Liver (tissue), 9 donors: Measurements from ENCODE around the gene BNC2. TPM values are rescaled to one million over a fixed set of nuclear protein-coding genes. Genes with fewer than 3 reads are reported as not detected.

ENCODE experiments used
- DNase-seq: peaks from one replicate; pipeline ENCODE4 v3.0.0-alpha.2; 2017; ENCODE audit warnings: low spot score
- H3K27ac ChIP-seq, 2 donors: one replicate each; pipeline ENCODE4 v1.7.0; 2013; ENCODE audit warnings: inconsistent platforms in 2 of 2, low read length in 2 of 2, control low read depth in 1 of 2, low read depth in 1 of 2, mild to moderate bottlenecking in 1 of 2
- H3K27me3 ChIP-seq, 4 donors: one replicate each; pipeline versions ENCODE4 v1.6.1 to v1.7.0; 2013; ENCODE audit warnings: low read length in 3 of 4, inconsistent platforms in 1 of 4, mild to moderate bottlenecking in 1 of 4, moderate library complexity in 1 of 4; ENCODE audit not compliant: control insufficient read depth in 4 of 4, insufficient read depth in 4 of 4
- H3K36me3 ChIP-seq, 4 donors: one replicate each; pipeline versions ENCODE4 v1.6.1 to v1.7.0; 2013; ENCODE audit warnings: low read length in 3 of 4, mild to moderate bottlenecking in 3 of 4, low read depth in 1 of 4, moderate library complexity in 1 of 4; ENCODE audit not compliant: control insufficient read depth in 4 of 4, insufficient read depth in 3 of 4
- H3K4me1 ChIP-seq, 4 donors: one replicate each; pipeline versions ENCODE4 v1.6.1 to v1.7.0; 2013; ENCODE audit warnings: low read length in 3 of 4, mild to moderate bottlenecking in 3 of 4, moderate library complexity in 1 of 4; ENCODE audit not compliant: control insufficient read depth in 4 of 4, insufficient read depth in 4 of 4
- H3K4me3 ChIP-seq, 3 donors: one replicate each; pipeline versions ENCODE4 v1.6.1 to v1.7.0; 2013; ENCODE audit warnings: low read length in 3 of 3, control low read depth in 1 of 3, low read depth in 1 of 3, mild to moderate bottlenecking in 1 of 3
- H3K9ac ChIP-seq, 2 donors: one replicate each; pipeline ENCODE4 v1.7.0; 2013; ENCODE audit warnings: low read length in 2 of 2, mild to moderate bottlenecking in 2 of 2, moderate library complexity in 2 of 2, control low read depth in 1 of 2, low read depth in 1 of 2
- H3K9me3 ChIP-seq, 4 donors: one replicate each; pipeline versions ENCODE4 v1.6.1 to v1.7.0; 2013; ENCODE audit warnings: low read length in 3 of 4; ENCODE audit not compliant: control insufficient read depth in 4 of 4
- ATF3 ChIP-seq: IDR thresholded peaks from 2 replicates; pipeline ENCODE4 v1.6.1; 2016; ENCODE audit warnings: antibody characterized with exemption
- EGR1 ChIP-seq, 2 donors: IDR thresholded peaks; 2 replicates each; pipeline ENCODE4 v1.6.1; 2016 to 2018; ENCODE audit warnings: antibody characterized with exemption in 2 of 2, low read depth in 2 of 2
- FOXA1 ChIP-seq: IDR thresholded peaks from 2 replicates; pipeline ENCODE4 v1.6.1; 2016; ENCODE audit warnings: antibody characterized with exemption
- FOXA2 ChIP-seq: IDR thresholded peaks from 2 replicates; pipeline ENCODE4 v1.6.1; 2016; ENCODE audit warnings: antibody characterized with exemption
- GABPA ChIP-seq, 2 donors: IDR thresholded peaks in 1 of 2; conservative IDR thresholded peaks in 1 of 2; 2 replicates each; pipeline ENCODE4 v1.6.1; 2016; ENCODE audit warnings: antibody characterized with exemption in 2 of 2, mild to moderate bottlenecking in 1 of 2, moderate library complexity in 1 of 2
- HNF4A ChIP-seq, 2 donors: conservative IDR thresholded peaks; 2 replicates each; pipeline ENCODE4 v1.6.1; 2016; ENCODE audit warnings: antibody characterized with exemption in 2 of 2, mild to moderate bottlenecking in 2 of 2
- HNF4G ChIP-seq: IDR thresholded peaks from 2 replicates; pipeline ENCODE4 v1.6.1; 2016; ENCODE audit warnings: antibody characterized with exemption
- JUND ChIP-seq, 2 donors: IDR thresholded peaks; 2 replicates each; pipeline ENCODE4 v1.6.1; 2016; ENCODE audit warnings: antibody characterized with exemption in 2 of 2
- MAX ChIP-seq: IDR thresholded peaks from 2 replicates; pipeline ENCODE4 v1.6.1; 2016; ENCODE audit warnings: antibody characterized with exemption
- NR2F2 ChIP-seq: IDR thresholded peaks from 2 replicates; pipeline ENCODE4 v1.6.1; 2016; ENCODE audit warnings: antibody characterized with exemption
- RAD21 ChIP-seq, 2 donors: IDR thresholded peaks; 2 replicates each; pipeline ENCODE4 v1.6.1; 2016; ENCODE audit warnings: antibody characterized with exemption in 2 of 2, mild to moderate bottlenecking in 2 of 2
- RXRA ChIP-seq, 2 donors: IDR thresholded peaks; 2 replicates each; pipeline ENCODE4 v1.6.1; 2017 to 2018; ENCODE audit warnings: antibody characterized with exemption in 2 of 2, mild to moderate bottlenecking in 1 of 2
- SP1 ChIP-seq: IDR thresholded peaks from 2 replicates; pipeline ENCODE4 v1.6.1; 2018; ENCODE audit warnings: antibody characterized with exemption, mild to moderate bottlenecking
- TAF1 ChIP-seq: conservative IDR thresholded peaks from 2 replicates; pipeline ENCODE4 v1.6.1; 2016; ENCODE audit warnings: antibody characterized with exemption, mild to moderate bottlenecking
- YY1 ChIP-seq: IDR thresholded peaks from 2 replicates; pipeline ENCODE4 v1.6.1; 2016; ENCODE audit warnings: antibody characterized with exemption, mild to moderate bottlenecking
- ZBTB33 ChIP-seq: IDR thresholded peaks from 2 replicates; pipeline ENCODE4 v1.6.1; 2016; ENCODE audit warnings: antibody characterized with exemption
- WGBS: extraction: QIAGEN DNeasy Blood & Tissue Kit; methylation state at CpG from one replicate; pipeline ENCODE4 v1.1.7; 2013; 5-methylcytosine and 5-hydroxymethylcytosine counted together
- polyA plus RNA-seq, 2 donors: library from polyadenylated mRNA; stranded (reverse) in 1 of 2; unstranded in 1 of 2; fragments of 200-250 nt in 1 of 2; fragments of >200 nt in 1 of 2; fragmentation: Nextera tagmentation in 1 of 2; extraction: Ambion mirVana in 1 of 2; gene quantifications; one replicate each; pipeline versions ENCODE4 v1.2.1 to v1.2.3, GENCODE V29; 2013 to 2015
- total RNA-seq, 2 donors: library from RNA; depleted of rRNA; stranded (reverse); fragments of >200 nt; gene quantifications; one replicate each; pipeline ENCODE4 v1.2.3, GENCODE V29; 2014
- TF ChIP-seq, protein P1 (sequence below): fragments of 150-350 bp; IDR thresholded peaks from 2 replicates; pipeline ENCODE4 v1.5.1; 2017; ENCODE audit warnings: improper control_type of control experiment, low read depth, low read length; ENCODE audit not compliant: missing input control
- TF ChIP-seq, protein P2 (sequence below): IDR thresholded peaks from 2 replicates; pipeline ENCODE4 v1.6.1; 2016; ENCODE audit warnings: antibody characterized with exemption, mild to moderate bottlenecking
- donor health status: healthy.
- donor health status: healthy.
- donor health status: healthy.
- donor health status: healthy.
- donor health status: healthy.

BNC2 gene
- total and polyA plus RNA-seq, 4 donors = 0.07 to 0.67 (median 0.08) TPM

- 93% methylated on average over 2 of the region's 2 CpGs for WGBS
- H3K36me3 ChIP-seq = no peaks in the 10 kb centered on the region
- H3K27ac ChIP-seq = no peak overlapping the region
- no peaks in the 10 kb centered on the region for H3K9me3 ChIP-seq
- no peaks in the 10 kb centered on the region for H3K4me1 ChIP-seq
- no peak overlapping the region for H3K9ac ChIP-seq
- no peak for DNase-seq
- no peaks in the 10 kb centered on the region for H3K27me3 ChIP-seq
- TF ChIP-seq ATF3 = no peak
- TF ChIP-seq YY1 = no peak
- no peak for TF ChIP-seq FOXA2
- TF ChIP-seq, protein P1, sequence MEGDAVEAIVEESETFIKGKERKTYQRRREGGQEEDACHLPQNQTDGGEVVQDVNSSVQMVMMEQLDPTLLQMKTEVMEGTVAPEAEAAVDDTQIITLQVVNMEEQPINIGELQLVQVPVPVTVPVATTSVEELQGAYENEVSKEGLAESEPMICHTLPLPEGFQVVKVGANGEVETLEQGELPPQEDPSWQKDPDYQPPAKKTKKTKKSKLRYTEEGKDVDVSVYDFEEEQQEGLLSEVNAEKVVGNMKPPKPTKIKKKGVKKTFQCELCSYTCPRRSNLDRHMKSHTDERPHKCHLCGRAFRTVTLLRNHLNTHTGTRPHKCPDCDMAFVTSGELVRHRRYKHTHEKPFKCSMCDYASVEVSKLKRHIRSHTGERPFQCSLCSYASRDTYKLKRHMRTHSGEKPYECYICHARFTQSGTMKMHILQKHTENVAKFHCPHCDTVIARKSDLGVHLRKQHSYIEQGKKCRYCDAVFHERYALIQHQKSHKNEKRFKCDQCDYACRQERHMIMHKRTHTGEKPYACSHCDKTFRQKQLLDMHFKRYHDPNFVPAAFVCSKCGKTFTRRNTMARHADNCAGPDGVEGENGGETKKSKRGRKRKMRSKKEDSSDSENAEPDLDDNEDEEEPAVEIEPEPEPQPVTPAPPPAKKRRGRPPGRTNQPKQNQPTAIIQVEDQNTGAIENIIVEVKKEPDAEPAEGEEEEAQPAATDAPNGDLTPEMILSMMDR = no peak
- no peak for TF ChIP-seq TAF1
- no peak for TF ChIP-seq HNF4A (conservative IDR thresholded peaks at IDR 0.05)
- no peak for TF ChIP-seq MAX
- no peak for TF ChIP-seq NR2F2
- TF ChIP-seq SP1 = no peak
- TF ChIP-seq RAD21 (IDR thresholded peaks at IDR 0.05) = no peak
- TF ChIP-seq EGR1 (IDR thresholded peaks at IDR 0.05; ENCODE audit: low read depth in 2 of 2) = no peak
- no peak for TF ChIP-seq RXRA (IDR thresholded peaks at IDR 0.05)
- TF ChIP-seq, protein P2, sequence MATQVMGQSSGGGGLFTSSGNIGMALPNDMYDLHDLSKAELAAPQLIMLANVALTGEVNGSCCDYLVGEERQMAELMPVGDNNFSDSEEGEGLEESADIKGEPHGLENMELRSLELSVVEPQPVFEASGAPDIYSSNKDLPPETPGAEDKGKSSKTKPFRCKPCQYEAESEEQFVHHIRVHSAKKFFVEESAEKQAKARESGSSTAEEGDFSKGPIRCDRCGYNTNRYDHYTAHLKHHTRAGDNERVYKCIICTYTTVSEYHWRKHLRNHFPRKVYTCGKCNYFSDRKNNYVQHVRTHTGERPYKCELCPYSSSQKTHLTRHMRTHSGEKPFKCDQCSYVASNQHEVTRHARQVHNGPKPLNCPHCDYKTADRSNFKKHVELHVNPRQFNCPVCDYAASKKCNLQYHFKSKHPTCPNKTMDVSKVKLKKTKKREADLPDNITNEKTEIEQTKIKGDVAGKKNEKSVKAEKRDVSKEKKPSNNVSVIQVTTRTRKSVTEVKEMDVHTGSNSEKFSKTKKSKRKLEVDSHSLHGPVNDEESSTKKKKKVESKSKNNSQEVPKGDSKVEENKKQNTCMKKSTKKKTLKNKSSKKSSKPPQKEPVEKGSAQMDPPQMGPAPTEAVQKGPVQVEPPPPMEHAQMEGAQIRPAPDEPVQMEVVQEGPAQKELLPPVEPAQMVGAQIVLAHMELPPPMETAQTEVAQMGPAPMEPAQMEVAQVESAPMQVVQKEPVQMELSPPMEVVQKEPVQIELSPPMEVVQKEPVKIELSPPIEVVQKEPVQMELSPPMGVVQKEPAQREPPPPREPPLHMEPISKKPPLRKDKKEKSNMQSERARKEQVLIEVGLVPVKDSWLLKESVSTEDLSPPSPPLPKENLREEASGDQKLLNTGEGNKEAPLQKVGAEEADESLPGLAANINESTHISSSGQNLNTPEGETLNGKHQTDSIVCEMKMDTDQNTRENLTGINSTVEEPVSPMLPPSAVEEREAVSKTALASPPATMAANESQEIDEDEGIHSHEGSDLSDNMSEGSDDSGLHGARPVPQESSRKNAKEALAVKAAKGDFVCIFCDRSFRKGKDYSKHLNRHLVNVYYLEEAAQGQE = no peak
- TF ChIP-seq ZBTB33 = no peak
- TF ChIP-seq GABPA (IDR thresholded peaks at IDR 0.05 in 1 of 2, conservative IDR thresholded peaks at IDR 0.05 in 1 of 2) = no peak
- TF ChIP-seq HNF4G = no peak
- no peak for TF ChIP-seq FOXA1
- no peak for TF ChIP-seq JUND (IDR thresholded peaks at IDR 0.05)
- H3K4me3 ChIP-seq = no peak overlapping the region
Observed at GRCh38 chr9:16500386-16500785, 370.1 kb downstream of the BNC2 start.

DNA sequence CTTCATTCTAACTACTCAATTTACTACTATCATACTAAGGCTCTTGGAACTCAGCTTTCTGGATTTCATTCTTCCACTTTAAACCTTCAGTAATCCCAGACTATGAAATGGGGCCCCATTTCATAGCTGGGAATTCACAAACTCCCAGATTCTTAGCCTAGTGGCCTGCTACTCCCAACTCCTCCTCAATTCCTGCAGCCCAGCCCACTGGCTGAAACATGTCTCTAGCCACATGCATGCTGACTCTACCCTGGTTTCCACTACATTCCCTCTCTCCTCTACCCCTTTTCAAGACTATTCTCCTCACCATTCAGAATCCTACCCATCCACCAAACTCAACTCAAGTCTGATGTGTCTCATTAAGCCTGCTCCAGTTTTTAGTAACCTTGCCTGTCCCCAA is 370.6 kb downstream of the BNC2 start:
- Histone ChIP-seq H3K4me3 (no peak overlapping the region), H3K4me1 (no peaks in the 10 kb centered on the region), H3K27ac (no peak overlapping the region), H3K9ac (no peak overlapping the region), H3K36me3 (no peaks in the 10 kb centered on the region), H3K9me3 (no peaks in the 10 kb centered on the region), H3K27me3 (no peaks in the 10 kb centered on the region)
- no peak for DNase-seq
- TF ChIP-seq HNF4A (conservative IDR thresholded peaks at IDR 0.05) = no peak
- no peak for TF ChIP-seq ZBTB33
- TF ChIP-seq JUND (IDR thresholded peaks at IDR 0.05) = no peak
- no peak for TF ChIP-seq TAF1
- TF ChIP-seq YY1 = no peak
- TF ChIP-seq SP1 = no peak
- TF ChIP-seq RAD21 (IDR thresholded peaks at IDR 0.05) = no peak
- TF ChIP-seq, protein P2 = no peak
- TF ChIP-seq RXRA (IDR thresholded peaks at IDR 0.05) = no peak
- no peak for TF ChIP-seq FOXA2
- no peak for TF ChIP-seq EGR1 (IDR thresholded peaks at IDR 0.05; ENCODE audit: low read depth in 2 of 2)
- no peak for TF ChIP-seq ATF3
- TF ChIP-seq FOXA1 = no peak
